Neutrophil (primary cell): ENCODE measurements around the gene CARD18.
"Not testable (repeated sequence)": the region's sequence is repeated elsewhere in the genome, so short reads cannot be mapped to it uniquely, and the experiment has no call there.

Source experiments
- H3K27ac ChIP-seq: fragments of 200-600 bp; sonication (generic); 2 replicates; pipeline ENCODE4 v1.5.1; 2016; ENCODE audit warnings: mild to moderate bottlenecking, moderate library complexity
- H3K27me3 ChIP-seq: fragments of 200-600 bp; sonication (generic); 2 replicates; pipeline ENCODE4 v1.6.0; 2016; ENCODE audit warnings: mild to moderate bottlenecking
- H3K36me3 ChIP-seq: fragments of 200-600 bp; sonication (generic); 2 replicates; pipeline ENCODE4 v1.5.1; 2017
- H3K4me1 ChIP-seq, 2 experiments: fragments of 200-600 bp in 1 of 2; sonication (generic) in 1 of 2; 1 replicate in 1 of 2; 2 replicates in 1 of 2; pipeline versions ENCODE4 v1.5.1 to v1.6.1; 2013 to 2016; ENCODE audit warnings: low read depth in 1 of 2, low read length in 1 of 2, mild to moderate bottlenecking in 1 of 2, moderate library complexity in 1 of 2; ENCODE audit not compliant: control insufficient read depth in 1 of 2, insufficient read depth in 1 of 2
- H3K4me3 ChIP-seq, 2 experiments: fragments of 200-600 bp in 1 of 2; sonication (generic) in 1 of 2; 1 replicate in 1 of 2; 2 replicates in 1 of 2; pipeline ENCODE4 v1.5.1; 2013 to 2016; ENCODE audit warnings: low read depth in 1 of 2, low read length in 1 of 2, mild to moderate bottlenecking in 1 of 2, moderate library complexity in 1 of 2
- H3K9me3 ChIP-seq: fragments of 200-600 bp; sonication (generic); 2 replicates; pipeline ENCODE4 v1.5.1; 2016
- CTCF ChIP-seq: fragments of 200-600 bp; sonication (generic); IDR thresholded peaks from 2 replicates; pipeline ENCODE4 v1.5.1; 2016; ENCODE audit warnings: antibody characterized with exemption

CARD18 gene

GRCh38 chr11:105111145-105111944 is 28.2 kb downstream of the CARD18 start:
- no peak overlapping the region for H3K27ac ChIP-seq
- no peak for TF ChIP-seq CTCF
- no peaks in the 10 kb centered on the region for H3K27me3 ChIP-seq
- peaks cover 14 to 17% of the 10 kb centered on the region in 2 experiments for H3K4me1 ChIP-seq
- H3K4me3 ChIP-seq: no peak overlapping the region
- H3K36me3 ChIP-seq: no peaks in the 10 kb centered on the region
- H3K9me3 ChIP-seq: no peaks in the 10 kb centered on the region

GRCh38 chr11:105110688-105111030 is 28.9 kb downstream of the CARD18 start:
- TF ChIP-seq CTCF: no peak
- Histone ChIP-seq H3K4me3 (no peak overlapping the region), H3K27ac (no peak overlapping the region)

GRCh38 chr11:105109855-105110687 is 29.5 kb downstream of the CARD18 start:
- H3K27me3 ChIP-seq: no peaks in the 10 kb centered on the region
- peaks cover 14 to 17% of the 10 kb centered on the region in 2 experiments for H3K4me1 ChIP-seq
- H3K9me3 ChIP-seq: no peaks in the 10 kb centered on the region
- peak overlapping the region; percentile 1 to 31 for H3K4me3 ChIP-seq
- TF ChIP-seq CTCF: no peak
- H3K36me3 ChIP-seq: no peaks in the 10 kb centered on the region
- peak overlapping the region; percentile 67 for H3K27ac ChIP-seq

More at GRCh38 chr11:105110688-105111030, 28.9 kb downstream of the CARD18 start:
- no peaks in the 10 kb centered on the region for H3K9me3 ChIP-seq
- H3K36me3 ChIP-seq: no peaks in the 10 kb centered on the region
- no peaks in the 10 kb centered on the region for H3K27me3 ChIP-seq
- H3K4me1 ChIP-seq: peaks cover 14 to 17% of the 10 kb centered on the region in 2 experiments

GRCh38 chr11:105109321-105109720 is 30.2 kb downstream of the CARD18 start:
- Histone ChIP-seq H3K27ac (peak overlapping the region; percentile 67), H3K36me3 (no peaks in the 10 kb centered on the region), H3K27me3 (no peaks in the 10 kb centered on the region), H3K4me3 (no peak overlapping the region), H3K9me3 (no peaks in the 10 kb centered on the region), H3K4me1 (peaks cover 14 to 17% of the 10 kb centered on the region in 2 experiments)
- TF ChIP-seq CTCF: no peak

DNA sequence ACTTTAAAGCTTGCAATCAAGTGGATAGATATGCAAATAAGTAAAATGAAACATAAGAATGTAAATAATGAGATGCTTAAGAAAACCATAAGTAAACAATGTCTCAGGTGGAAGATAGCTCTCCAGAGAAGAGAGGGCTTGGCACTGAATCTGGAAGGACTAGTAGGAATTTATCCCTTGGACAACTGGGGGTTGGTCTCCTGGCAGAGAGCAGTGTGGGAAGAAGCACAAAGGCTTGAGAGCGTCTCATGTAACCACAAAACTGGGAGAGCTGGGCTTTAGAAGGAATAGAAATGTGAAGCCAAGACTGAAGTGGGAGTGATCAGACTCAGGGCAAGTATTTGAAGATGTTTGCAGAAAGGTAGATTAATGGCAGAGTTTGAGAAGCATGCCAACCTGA is 31.3 kb downstream of the CARD18 start:
- H3K36me3 ChIP-seq: no peaks in the 10 kb centered on the region
- no peak overlapping the region for H3K27ac ChIP-seq
- peaks cover 14 to 17% of the 10 kb centered on the region in 2 experiments for H3K4me1 ChIP-seq
- no peak overlapping the region for H3K4me3 ChIP-seq
- no peak for TF ChIP-seq CTCF
- no peaks in the 10 kb centered on the region for H3K27me3 ChIP-seq
- H3K9me3 ChIP-seq: no peaks in the 10 kb centered on the region

DNA sequence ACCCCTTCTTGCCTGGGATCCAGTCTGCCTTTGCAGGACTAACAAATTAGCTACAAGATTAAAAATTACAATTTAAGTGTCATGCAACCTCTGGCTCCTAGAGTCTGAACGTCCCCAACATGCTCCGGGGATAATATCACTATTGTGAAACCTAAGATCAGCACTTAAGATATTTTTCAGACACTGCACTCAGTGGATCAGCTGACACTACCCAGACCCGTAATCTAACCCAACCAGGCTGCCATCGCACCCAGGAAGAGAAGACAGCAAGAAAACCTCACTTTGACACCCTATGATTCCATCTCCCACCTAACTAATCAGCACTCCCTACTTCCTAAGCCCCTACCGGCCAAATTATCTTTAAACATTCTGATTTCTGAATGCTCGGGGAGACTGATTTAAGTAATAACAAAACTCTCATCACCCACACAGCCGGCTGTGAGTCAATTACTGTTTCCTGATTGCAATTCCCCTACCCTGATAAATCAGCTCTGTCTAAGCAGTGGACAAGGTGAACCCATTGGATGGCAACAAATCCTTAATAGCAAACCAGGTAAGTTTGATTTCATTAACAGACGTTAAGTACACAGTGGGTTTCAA is 32.2 kb downstream of the CARD18 start:
- not testable (repeated sequence) for H3K9me3 ChIP-seq, H3K4me3 ChIP-seq, H3K27ac ChIP-seq, H3K27me3 ChIP-seq, H3K36me3 ChIP-seq
- peaks cover 14 to 17% of the 10 kb centered on the region in 2 experiments for H3K4me1 ChIP-seq
